ENCODE data around the gene GSTM4.
"Not testable (repeated sequence)": the region's sequence is repeated elsewhere in the genome, so short reads cannot be mapped to it uniquely, and the experiment has no call there.

DNA sequence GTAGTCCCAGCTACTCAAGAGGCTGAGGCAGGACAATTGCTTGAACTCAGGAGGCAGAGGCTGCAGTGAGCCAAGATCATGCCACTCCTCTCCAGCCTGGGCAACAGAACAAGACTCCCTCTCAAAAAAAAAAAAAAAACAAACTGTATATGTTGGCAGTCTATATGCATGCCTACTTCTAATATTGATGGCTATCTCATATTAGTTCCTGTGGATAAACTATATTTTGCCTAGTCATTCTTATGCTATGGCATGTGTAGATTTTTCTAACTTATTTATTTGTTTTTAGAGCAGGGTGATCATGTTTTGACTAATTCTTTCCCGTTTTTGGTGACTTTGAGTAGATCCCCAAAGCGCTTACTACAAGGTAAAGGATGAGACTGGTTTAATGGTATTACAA is 22.7 kb downstream of the GSTM4 start:
- TF ChIP-seq, protein P1, sequence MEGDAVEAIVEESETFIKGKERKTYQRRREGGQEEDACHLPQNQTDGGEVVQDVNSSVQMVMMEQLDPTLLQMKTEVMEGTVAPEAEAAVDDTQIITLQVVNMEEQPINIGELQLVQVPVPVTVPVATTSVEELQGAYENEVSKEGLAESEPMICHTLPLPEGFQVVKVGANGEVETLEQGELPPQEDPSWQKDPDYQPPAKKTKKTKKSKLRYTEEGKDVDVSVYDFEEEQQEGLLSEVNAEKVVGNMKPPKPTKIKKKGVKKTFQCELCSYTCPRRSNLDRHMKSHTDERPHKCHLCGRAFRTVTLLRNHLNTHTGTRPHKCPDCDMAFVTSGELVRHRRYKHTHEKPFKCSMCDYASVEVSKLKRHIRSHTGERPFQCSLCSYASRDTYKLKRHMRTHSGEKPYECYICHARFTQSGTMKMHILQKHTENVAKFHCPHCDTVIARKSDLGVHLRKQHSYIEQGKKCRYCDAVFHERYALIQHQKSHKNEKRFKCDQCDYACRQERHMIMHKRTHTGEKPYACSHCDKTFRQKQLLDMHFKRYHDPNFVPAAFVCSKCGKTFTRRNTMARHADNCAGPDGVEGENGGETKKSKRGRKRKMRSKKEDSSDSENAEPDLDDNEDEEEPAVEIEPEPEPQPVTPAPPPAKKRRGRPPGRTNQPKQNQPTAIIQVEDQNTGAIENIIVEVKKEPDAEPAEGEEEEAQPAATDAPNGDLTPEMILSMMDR (IDR thresholded peaks at IDR 0.05; ENCODE audit: poor library complexity, severe bottlenecking): not testable (repeated sequence)
- TF ChIP-seq POLR2AphosphoS5 (IDR thresholded peaks at IDR 0.05); SMC3 (conservative IDR thresholded peaks at IDR 0.05; ENCODE audit: poor library complexity); EP300 (conservative IDR thresholded peaks at IDR 0.05; ENCODE audit: poor library complexity, severe bottlenecking); TAF1 (IDR thresholded peaks at IDR 0.05; ENCODE audit: low read depth): not testable (repeated sequence)
- TF ChIP-seq, protein P2, sequence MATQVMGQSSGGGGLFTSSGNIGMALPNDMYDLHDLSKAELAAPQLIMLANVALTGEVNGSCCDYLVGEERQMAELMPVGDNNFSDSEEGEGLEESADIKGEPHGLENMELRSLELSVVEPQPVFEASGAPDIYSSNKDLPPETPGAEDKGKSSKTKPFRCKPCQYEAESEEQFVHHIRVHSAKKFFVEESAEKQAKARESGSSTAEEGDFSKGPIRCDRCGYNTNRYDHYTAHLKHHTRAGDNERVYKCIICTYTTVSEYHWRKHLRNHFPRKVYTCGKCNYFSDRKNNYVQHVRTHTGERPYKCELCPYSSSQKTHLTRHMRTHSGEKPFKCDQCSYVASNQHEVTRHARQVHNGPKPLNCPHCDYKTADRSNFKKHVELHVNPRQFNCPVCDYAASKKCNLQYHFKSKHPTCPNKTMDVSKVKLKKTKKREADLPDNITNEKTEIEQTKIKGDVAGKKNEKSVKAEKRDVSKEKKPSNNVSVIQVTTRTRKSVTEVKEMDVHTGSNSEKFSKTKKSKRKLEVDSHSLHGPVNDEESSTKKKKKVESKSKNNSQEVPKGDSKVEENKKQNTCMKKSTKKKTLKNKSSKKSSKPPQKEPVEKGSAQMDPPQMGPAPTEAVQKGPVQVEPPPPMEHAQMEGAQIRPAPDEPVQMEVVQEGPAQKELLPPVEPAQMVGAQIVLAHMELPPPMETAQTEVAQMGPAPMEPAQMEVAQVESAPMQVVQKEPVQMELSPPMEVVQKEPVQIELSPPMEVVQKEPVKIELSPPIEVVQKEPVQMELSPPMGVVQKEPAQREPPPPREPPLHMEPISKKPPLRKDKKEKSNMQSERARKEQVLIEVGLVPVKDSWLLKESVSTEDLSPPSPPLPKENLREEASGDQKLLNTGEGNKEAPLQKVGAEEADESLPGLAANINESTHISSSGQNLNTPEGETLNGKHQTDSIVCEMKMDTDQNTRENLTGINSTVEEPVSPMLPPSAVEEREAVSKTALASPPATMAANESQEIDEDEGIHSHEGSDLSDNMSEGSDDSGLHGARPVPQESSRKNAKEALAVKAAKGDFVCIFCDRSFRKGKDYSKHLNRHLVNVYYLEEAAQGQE (IDR thresholded peaks at IDR 0.05; ENCODE audit: borderline replicate concordance): not testable (repeated sequence)
